IPS-NIHi7 (cell line): ENCODE results near the gene COL17A1.

ENCODE experiments used
- DNase-seq: peaks from one replicate; pipeline ENCODE4 v3.0.0; 2012; ENCODE audit warnings: mixed read lengths; ENCODE audit errors: extremely low spot score

COL17A1 gene

DNA sequence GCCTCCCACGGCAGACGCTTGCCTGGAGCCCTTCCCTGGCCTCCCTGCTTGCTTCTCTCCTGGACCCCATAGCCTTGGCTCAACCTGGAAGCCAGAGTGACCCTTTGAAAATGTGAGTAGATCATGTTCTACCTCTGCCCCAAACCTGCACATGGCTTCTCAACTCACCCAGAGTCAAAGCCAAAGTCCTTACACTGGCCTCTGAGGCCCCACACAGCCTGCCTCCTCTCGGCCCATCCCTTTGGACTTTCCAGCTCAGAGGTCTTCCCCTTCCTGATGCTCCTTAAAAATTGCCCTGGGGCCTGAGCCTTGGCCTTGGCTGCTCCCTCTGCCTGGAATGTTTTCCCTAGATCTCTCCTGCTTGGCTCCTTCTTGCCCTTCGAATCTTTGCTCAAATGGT, 32.5 kb downstream of the COL17A1 start:
- no peak for DNase-seq

- DNase-seq: no peak
Observed at GRCh38 chr10:104052431-104052830, 33.2 kb downstream of the COL17A1 start.

GRCh38 chr10:104049504-104050250, 36.0 kb downstream of the COL17A1 start:
- DNase-seq: no peak

- DNase-seq: no peak
Observed at GRCh38 chr10:104046651-104047050, 39.0 kb downstream of the COL17A1 start.

DNA sequence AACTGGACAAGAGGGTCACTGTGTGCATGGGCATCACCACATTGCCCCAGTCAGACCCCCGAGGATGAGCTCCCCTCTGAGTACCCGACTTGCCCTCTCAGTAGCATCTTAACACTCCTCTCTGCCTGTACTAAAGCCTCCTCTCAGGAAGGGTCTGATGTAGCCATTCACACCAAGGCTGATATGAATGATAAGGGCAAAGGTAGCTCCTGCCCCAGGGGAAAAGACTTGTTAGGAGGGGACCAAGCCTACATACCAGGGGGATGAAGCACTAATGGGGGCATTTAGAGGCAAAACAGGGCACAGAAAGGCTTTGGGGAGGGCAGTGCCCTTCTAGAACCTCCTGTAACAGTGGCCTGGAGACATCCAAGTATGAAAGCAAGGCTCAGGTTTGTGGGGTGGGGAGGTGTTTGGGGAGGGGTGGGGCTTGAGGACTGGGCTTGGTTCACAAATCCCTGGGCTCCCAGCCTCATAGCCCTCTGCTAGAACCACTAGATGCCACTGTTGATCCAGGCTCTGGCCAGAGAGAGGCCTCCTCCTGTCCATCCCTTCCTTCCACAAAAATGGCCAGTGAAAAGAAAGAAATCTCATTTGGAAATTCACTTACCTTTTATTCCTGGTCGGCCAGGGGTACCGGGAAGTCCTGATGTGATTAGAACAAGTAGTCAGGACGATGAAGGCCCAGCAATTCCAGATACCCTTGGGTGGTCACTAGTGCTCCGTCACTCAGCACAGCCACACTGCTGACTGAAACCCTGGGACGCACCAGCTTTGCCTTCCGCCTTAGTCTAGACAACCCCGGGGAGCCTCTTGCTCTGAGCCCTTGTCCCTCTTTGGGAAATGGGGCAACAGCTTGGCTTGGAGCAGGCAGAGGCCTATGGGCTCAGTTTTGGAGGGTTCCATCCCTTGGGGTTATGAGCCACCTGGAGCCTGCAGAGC, 40.3 kb downstream of the COL17A1 start:
- DNase-seq: peak; percentile 91

DNA sequence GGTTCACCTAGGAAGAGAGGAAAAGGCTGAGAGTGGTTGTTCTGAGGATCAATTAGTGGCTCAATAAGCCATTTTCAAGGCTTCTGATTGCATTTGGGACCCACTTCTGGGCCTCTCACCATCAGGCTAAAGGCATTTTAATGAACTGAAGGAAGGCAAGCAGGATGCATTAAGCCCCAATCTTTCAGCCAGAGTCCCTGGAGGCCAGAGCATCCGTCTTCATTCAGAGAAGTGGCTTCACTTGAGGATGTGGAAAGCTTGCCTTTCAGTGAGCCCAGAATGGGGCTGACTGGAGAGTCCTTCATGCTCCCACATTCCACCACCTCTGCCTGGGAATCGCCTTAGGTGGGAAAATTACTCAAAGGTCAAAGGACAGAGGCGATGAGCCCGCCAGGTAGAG, 41.8 kb downstream of the COL17A1 start:
- DNase-seq: no peak

- no peak for DNase-seq
Observed at GRCh38 chr10:104043185-104043830, 42.4 kb downstream of the COL17A1 start.

GRCh38 chr10:104041891-104042535, 43.7 kb downstream of the COL17A1 start:
- no peak for DNase-seq

DNA sequence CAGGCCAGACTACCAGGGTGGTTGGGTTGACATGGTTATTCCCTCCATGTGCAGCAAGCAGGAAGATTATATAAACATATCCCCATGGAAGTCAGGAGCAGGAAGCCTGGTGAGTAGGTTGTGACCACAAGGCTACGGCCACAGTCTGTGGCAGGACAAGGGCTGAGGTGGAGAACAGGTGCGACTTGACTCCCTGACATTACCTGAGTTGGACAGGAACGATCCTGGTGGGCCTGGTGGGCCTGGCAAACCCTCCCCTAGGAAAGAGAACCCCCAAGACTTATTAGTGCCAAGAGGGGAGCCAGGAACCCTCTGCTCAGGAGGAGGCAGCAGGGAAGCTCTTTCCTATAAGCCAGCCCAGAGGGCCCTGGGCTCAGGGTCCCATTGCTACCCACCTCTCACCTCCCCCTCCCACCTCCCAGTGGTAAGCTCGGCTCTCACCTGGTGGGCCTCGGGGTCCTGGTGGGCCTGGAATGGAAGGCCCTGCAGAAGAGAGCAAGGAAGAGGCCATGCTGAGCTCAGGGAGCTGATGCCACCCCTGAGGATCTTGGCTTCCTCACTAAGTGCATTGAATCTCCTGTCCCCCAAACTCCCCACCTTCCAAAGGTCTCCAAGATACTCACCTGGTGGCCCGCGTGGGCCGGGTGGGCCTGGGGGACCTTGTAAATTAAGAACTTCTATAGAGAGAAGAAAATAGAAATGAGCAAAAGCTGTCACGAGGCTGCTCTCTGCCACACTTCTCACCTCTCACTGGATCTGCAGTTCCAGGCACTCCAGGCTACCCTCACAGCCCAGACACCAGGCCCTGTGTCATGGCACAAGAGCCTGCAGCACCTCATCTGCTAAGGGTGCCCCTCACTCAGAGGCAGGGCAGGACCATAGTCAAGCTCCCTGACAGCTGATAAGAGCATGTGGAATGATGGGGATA, 44.6 kb downstream of the COL17A1 start:
- no peak for DNase-seq

DNA sequence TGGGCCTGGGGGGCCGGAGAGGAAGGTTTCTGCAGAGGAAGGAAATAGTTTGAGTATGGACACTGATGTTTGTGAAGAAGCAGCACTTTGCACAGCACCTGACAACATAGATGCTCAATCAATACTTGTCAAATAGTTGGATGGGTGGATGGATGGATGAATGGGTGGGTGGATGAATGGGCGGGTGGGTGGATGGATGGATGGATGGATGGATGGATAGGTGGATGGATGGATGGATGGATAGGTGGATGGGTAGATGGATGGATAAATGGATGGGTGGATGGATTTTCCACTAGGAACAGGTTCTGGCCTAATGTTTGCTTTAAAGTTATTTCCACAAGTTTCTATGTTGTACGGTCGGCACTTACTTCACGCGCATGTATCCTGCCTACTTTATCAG, 45.3 kb downstream of the COL17A1 start:
- no peak for DNase-seq

GRCh38 chr10:104038958-104039752, 46.5 kb downstream of the COL17A1 start:
- DNase-seq: no peak

GRCh38 chr10:104038537-104038936, 47.1 kb downstream of the COL17A1 start:
- DNase-seq: no peak

DNA sequence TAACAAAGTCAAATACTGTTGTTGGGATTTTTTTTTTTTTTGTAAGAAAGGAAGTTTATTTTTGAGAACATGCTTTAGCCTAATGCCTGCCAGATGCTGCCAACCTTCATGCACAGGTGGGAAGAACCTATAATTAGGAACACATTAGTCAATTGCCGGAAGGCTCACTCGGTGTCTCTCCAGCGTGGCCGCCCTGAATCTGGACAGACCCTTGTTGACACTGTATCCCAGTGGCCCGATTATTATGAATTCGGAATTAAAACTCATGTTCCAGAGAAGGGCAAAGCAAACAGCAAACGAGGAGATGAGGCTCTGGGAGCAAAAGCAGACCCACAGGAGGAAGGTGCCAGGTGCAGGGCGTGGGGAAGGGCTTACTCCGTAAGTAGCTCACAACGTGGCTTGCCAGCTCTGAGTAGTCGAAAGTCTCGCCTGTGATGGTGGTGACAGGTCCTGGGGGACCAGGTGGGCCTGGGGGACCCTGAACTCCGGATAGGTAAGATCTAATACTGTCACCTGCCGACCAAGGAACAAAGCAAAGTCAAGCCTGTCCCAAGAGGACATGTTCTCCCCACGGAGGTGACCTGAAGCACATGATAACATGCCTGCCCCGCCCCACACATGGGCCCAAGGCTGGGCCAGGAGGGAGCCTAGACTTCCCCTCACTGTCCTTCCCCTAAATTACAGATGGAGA, 48.3 kb downstream of the COL17A1 start:
- DNase-seq: no peak

GRCh38 chr10:104036518-104037260, 49.0 kb downstream of the COL17A1 start:
- no peak for DNase-seq

- DNase-seq: no peak
Observed at GRCh38 chr10:104036069-104036384, 49.7 kb downstream of the COL17A1 start.

GRCh38 chr10:104035194-104036068, 50.2 kb downstream of the COL17A1 start:
- no peak for DNase-seq

- no peak for DNase-seq
Observed at GRCh38 chr10:104034401-104035193, 51.1 kb downstream of the COL17A1 start.
